ENCODE measurements around the gene IGSF22. TPM values are rescaled to one million over a fixed set of nuclear protein-coding genes. Genes with fewer than 3 reads are reported as not detected.

The IGSF22 gene
- total RNA-seq, 1 donor from 2014 or later, result 2.3 TPM

- Histone ChIP-seq H3K27me3 (ENCODE audit: low read depth) (no peaks in the 10 kb centered on the region), H3K4me1 (no peaks in the 10 kb centered on the region), H3K4me3 (no peak overlapping the region), H3K27ac (no peak overlapping the region), H3K36me3 (no peaks in the 10 kb centered on the region), H3K9me3 (no peaks in the 10 kb centered on the region)
- no peak for DNase-seq
- TF ChIP-seq CTCF (IDR thresholded peaks at IDR 0.05), result no peak
- intact Hi-C loops (cut with DNase I), result no loop called here
- no peak for ATAC-seq
Measured at GRCh38 chr11:18766015-18766414, 40.0 kb upstream of the IGSF22 start.

GRCh38 chr11:18765554-18765953 is 39.6 kb upstream of the IGSF22 start:
- intact Hi-C loops (cut with DNase I), result no loop called here
- H3K4me1 ChIP-seq, result no peaks in the 10 kb centered on the region
- no peak for DNase-seq
- no peaks in the 10 kb centered on the region for H3K36me3 ChIP-seq
- no peaks in the 10 kb centered on the region for H3K27me3 ChIP-seq (ENCODE audit: low read depth)
- no peaks in the 10 kb centered on the region for H3K9me3 ChIP-seq
- no peak overlapping the region for H3K4me3 ChIP-seq
- peak; percentile 26 to 29 for ATAC-seq
- no peak overlapping the region for H3K27ac ChIP-seq
- TF ChIP-seq CTCF (IDR thresholded peaks at IDR 0.05), result no peak

- no peak for DNase-seq
Measured at GRCh38 chr11:18761741-18762140, 35.8 kb upstream of the IGSF22 start.

GRCh38 chr11:18761144-18761543 is 35.2 kb upstream of the IGSF22 start:
- Histone ChIP-seq H3K27me3 (ENCODE audit: low read depth) (no peaks in the 10 kb centered on the region), H3K4me1 (no peaks in the 10 kb centered on the region), H3K27ac (no peak overlapping the region), H3K4me3 (no peak overlapping the region), H3K9me3 (no peaks in the 10 kb centered on the region), H3K36me3 (no peaks in the 10 kb centered on the region)
- no peak for DNase-seq
- no peak for ATAC-seq
- no peak for TF ChIP-seq CTCF (IDR thresholded peaks at IDR 0.05)
- intact Hi-C loops (cut with DNase I), result no loop called here

More at GRCh38 chr11:18761741-18762140, 35.8 kb upstream of the IGSF22 start:
- no peak overlapping the region for H3K4me3 ChIP-seq
- no peaks in the 10 kb centered on the region for H3K4me1 ChIP-seq
- H3K9me3 ChIP-seq, result no peaks in the 10 kb centered on the region
- no peak overlapping the region for H3K27ac ChIP-seq
- no peak for ATAC-seq
- no peaks in the 10 kb centered on the region for H3K36me3 ChIP-seq
- no peak for TF ChIP-seq CTCF (IDR thresholded peaks at IDR 0.05)
- no peaks in the 10 kb centered on the region for H3K27me3 ChIP-seq (ENCODE audit: low read depth)
- intact Hi-C loops (cut with DNase I), result no loop called here

- Histone ChIP-seq H3K4me3 (no peak overlapping the region), H3K9me3 (no peaks in the 10 kb centered on the region), H3K4me1 (no peaks in the 10 kb centered on the region), H3K36me3 (no peaks in the 10 kb centered on the region), H3K27me3 (ENCODE audit: low read depth) (no peaks in the 10 kb centered on the region), H3K27ac (no peak overlapping the region)
- DNase-seq (no peak), ATAC-seq (no peak)
- intact Hi-C loops (cut with DNase I), result no loop called here
- TF ChIP-seq CTCF (IDR thresholded peaks at IDR 0.05), result no peak
Measured at GRCh38 chr11:18757811-18758210, 31.8 kb upstream of the IGSF22 start.

- ATAC-seq (no peak), DNase-seq (no peak)
- H3K9me3 ChIP-seq, result no peaks in the 10 kb centered on the region
- no peak for TF ChIP-seq CTCF (IDR thresholded peaks at IDR 0.05)
- no peak overlapping the region for H3K27ac ChIP-seq
- intact Hi-C loops (cut with DNase I), result no loop called here
- H3K4me3 ChIP-seq, result no peak overlapping the region
- no peaks in the 10 kb centered on the region for H3K4me1 ChIP-seq
- no peaks in the 10 kb centered on the region for H3K36me3 ChIP-seq
- no peaks in the 10 kb centered on the region for H3K27me3 ChIP-seq (ENCODE audit: low read depth)
Measured at GRCh38 chr11:18756889-18757288, 30.9 kb upstream of the IGSF22 start.
